CD14-positive monocyte (primary cell): ENCODE results near the gene CASP9. TPM values are rescaled to one million over a fixed set of nuclear protein-coding genes. Genes with fewer than 3 reads are reported as not detected.
A peak's percentile ranks its signal among the peaks of the same experiment; 100 is the strongest.

Source experiments
- DNase-seq, 3 donors: peaks; one replicate each; pipeline ENCODE4 v3.0.0-alpha.2; 2011 to 2022
- H2AFZ ChIP-seq: 2 replicates; pipeline ENCODE4 v1.6.0; 2012; ENCODE audit warnings: mild to moderate bottlenecking, low read depth, low read length, inconsistent platforms; ENCODE audit not compliant: insufficient read depth, poor library complexity, severe bottlenecking
- H3K27ac ChIP-seq, 2 donors: 1 replicate in 1 of 2; 2 replicates in 1 of 2; pipeline ENCODE4 v1.5.1; 2012 to 2013; ENCODE audit warnings: low read length in 2 of 2, control low read depth in 1 of 2, inconsistent platforms in 1 of 2, low read depth in 1 of 2, mild to moderate bottlenecking in 1 of 2
- H3K27me3 ChIP-seq, 2 donors: one replicate each; pipeline versions ENCODE4 v1.6.0 to v1.6.1; 2011 to 2013; ENCODE audit warnings: low read length in 2 of 2; ENCODE audit not compliant: control insufficient read depth in 2 of 2, insufficient read depth in 2 of 2
- H3K36me3 ChIP-seq, 2 donors: replicated peaks in 1 of 2; 1 replicate in 1 of 2; 2 replicates in 1 of 2; pipeline versions ENCODE4 v1.5.1 to v1.6.1; 2012 to 2013; ENCODE audit warnings: low read length in 2 of 2, control low read depth in 1 of 2, inconsistent platforms in 1 of 2, mild to moderate bottlenecking in 1 of 2; ENCODE audit not compliant: insufficient read depth in 2 of 2, control insufficient read depth in 1 of 2
- H3K4me1 ChIP-seq, 2 donors: 1 replicate in 1 of 2; 2 replicates in 1 of 2; pipeline versions ENCODE4 v1.5.1 to v1.6.1; 2012 to 2013; ENCODE audit warnings: low read length in 2 of 2, control low read depth in 1 of 2, inconsistent platforms in 1 of 2, mild to moderate bottlenecking in 1 of 2, moderate library complexity in 1 of 2; ENCODE audit not compliant: insufficient read depth in 2 of 2, control insufficient read depth in 1 of 2
- H3K4me2 ChIP-seq: replicated peaks from 2 replicates; pipeline ENCODE3; 2012; ENCODE audit warnings: low read length, moderate library complexity, mild to moderate bottlenecking; ENCODE audit not compliant: poor library complexity, severe bottlenecking; ENCODE audit errors: extremely low read depth
- H3K4me3 ChIP-seq, 3 experiments: fragments of 200-600 bp in 1 of 3; sonication (generic) in 1 of 3; replicated peaks in 1 of 3; 1 replicate in 2 of 3; 2 replicates in 1 of 3; pipeline ENCODE4 v1.5.1; 2011 to 2013; ENCODE audit warnings: low read length in 3 of 3, mild to moderate bottlenecking in 3 of 3, control low read depth in 2 of 3, low read depth in 2 of 3, inconsistent platforms in 1 of 3, moderate library complexity in 1 of 3
- H3K79me2 ChIP-seq: 2 replicates; pipeline ENCODE4 v1.6.0; 2012; ENCODE audit warnings: mild to moderate bottlenecking, control low read depth, inconsistent platforms, low read length, moderate library complexity; ENCODE audit not compliant: insufficient read depth
- H3K9ac ChIP-seq: 2 replicates; pipeline ENCODE4 v1.6.0; 2017; ENCODE audit warnings: low read length, mild to moderate bottlenecking; ENCODE audit not compliant: insufficient read depth, poor library complexity, severe bottlenecking
- H3K9me3 ChIP-seq, 2 donors: replicated peaks in 1 of 2; 1 replicate in 1 of 2; 2 replicates in 1 of 2; pipeline versions ENCODE4 v1.5.1 to v1.6.1; 2012 to 2013; ENCODE audit warnings: low read length in 2 of 2, control low read depth in 1 of 2; ENCODE audit not compliant: control insufficient read depth in 1 of 2, insufficient read depth in 1 of 2
- H4K20me1 ChIP-seq: 2 replicates; pipeline ENCODE4 v1.6.0; 2012; ENCODE audit warnings: mild to moderate bottlenecking, low read length, control low read depth, moderate library complexity; ENCODE audit not compliant: insufficient read depth
- H3K27ac Mint-ChIP-seq, 7 donors: one replicate each; pipeline ENCODE4 v1.8.0; 2020; ENCODE audit warnings: mild to moderate bottlenecking in 7 of 7, mixed read lengths in 7 of 7, moderate library complexity in 6 of 7, inconsistent platforms in 2 of 7
- H3K27me3 Mint-ChIP-seq, 3 donors: one replicate each; pipeline ENCODE4 v1.8.0; 2021 to 2022; ENCODE audit warnings: low read depth in 3 of 3, mild to moderate bottlenecking in 3 of 3, mixed read lengths in 3 of 3, moderate library complexity in 3 of 3, inconsistent platforms in 1 of 3
- H3K36me3 Mint-ChIP-seq, 2 donors: one replicate each; pipeline ENCODE4 v1.8.0; 2020; ENCODE audit warnings: mixed read lengths in 2 of 2, inconsistent platforms in 1 of 2, mild to moderate bottlenecking in 1 of 2
- H3K4me1 Mint-ChIP-seq: one replicate; pipeline ENCODE4 v1.8.0; 2020; ENCODE audit warnings: mild to moderate bottlenecking, mixed read lengths
- H3K4me3 Mint-ChIP-seq, 2 donors: one replicate each; pipeline ENCODE4 v1.8.0; 2020; ENCODE audit warnings: mild to moderate bottlenecking in 2 of 2, mixed read lengths in 2 of 2, moderate library complexity in 1 of 2
- H3K9me3 Mint-ChIP-seq, 7 donors: one replicate each; pipeline ENCODE4 v1.8.0; 2020 to 2022; ENCODE audit warnings: mixed read lengths in 7 of 7, mild to moderate bottlenecking in 6 of 7, moderate library complexity in 6 of 7, inconsistent platforms in 2 of 7
- WGBS: methylation state at CpG from one replicate; pipeline ENCODE4 v1.1.5; 2013; ENCODE audit warnings: missing lambda C conversion rate; ENCODE audit not compliant: insufficient coverage; 5-methylcytosine and 5-hydroxymethylcytosine counted together
- intact Hi-C, 2 donors: fragments of 100-400 bp; cut with micrococcal nuclease; formaldehyde crosslinking; loops; one replicate each; pipeline versions ENCODE4 v1.15.0 to v1.15.1; 2023
- polyA plus RNA-seq, 3 donors: library from polyadenylated mRNA; depleted of rRNA in 1 of 3; unstranded in 2 of 3; stranded (reverse) in 1 of 3; fragments of 300-500 nt in 2 of 3; fragments of >200 nt in 1 of 3; fragmentation: Illumina TruSeq in 2 of 3; gene quantifications; 1 replicate in 2 of 3; 2 replicates in 1 of 3; pipeline ENCODE4 v1.2.3, GENCODE V29; 2012 to 2021
- TF ChIP-seq, protein P1 (sequence below): fragments of 200-600 bp; IDR thresholded peaks from one replicate; pipeline ENCODE4 v1.8.0; 2022; ENCODE audit warnings: antibody characterized with exemption, mild to moderate bottlenecking

The CASP9 gene
- polyA plus RNA-seq, 3 donors, result 15.1 to 21.5 (median 21.0) TPM

DNA sequence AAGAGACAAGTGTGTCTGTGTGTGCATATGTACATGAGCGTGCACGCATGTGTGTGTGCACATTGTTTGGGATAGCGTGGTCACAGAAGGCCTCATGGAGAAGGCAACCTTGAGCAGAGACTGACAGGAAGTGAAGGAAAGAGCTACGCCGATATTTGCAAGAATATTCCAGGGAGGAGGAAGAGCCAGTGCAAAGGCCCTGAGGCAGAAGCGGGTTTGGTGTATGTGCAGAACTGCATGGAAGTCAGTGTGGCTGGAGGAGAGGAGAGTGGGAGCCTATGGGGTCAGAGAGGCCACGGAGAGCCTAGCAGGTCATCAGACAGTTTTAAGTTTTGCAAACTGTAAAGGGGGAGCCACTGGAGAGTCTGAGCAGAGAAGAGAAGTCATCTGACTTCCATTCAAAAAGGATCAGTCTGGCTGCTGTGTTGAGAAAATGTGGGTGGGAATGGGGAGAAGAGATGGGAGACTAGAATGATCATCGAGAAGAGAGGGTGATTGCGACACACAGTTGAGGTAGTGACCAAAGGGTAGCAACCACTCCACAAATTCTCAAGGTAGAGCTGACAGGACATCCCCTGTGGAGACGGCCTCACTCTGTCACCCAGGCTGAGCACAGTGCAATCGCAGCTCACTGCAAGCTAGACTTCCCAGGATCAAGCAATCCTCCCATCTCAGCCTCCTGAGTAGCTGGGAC lies 44.2 kb downstream of the CASP9 start:
- no peaks in the 10 kb centered on the region for H3K36me3 ChIP-seq
- H3K9ac ChIP-seq, result no peak overlapping the region
- intact Hi-C loops, result no loop called here
- H3K4me1 ChIP-seq, result no peaks in the 10 kb centered on the region
- H2AFZ ChIP-seq, result no peak overlapping the region
- TF ChIP-seq, protein P1, sequence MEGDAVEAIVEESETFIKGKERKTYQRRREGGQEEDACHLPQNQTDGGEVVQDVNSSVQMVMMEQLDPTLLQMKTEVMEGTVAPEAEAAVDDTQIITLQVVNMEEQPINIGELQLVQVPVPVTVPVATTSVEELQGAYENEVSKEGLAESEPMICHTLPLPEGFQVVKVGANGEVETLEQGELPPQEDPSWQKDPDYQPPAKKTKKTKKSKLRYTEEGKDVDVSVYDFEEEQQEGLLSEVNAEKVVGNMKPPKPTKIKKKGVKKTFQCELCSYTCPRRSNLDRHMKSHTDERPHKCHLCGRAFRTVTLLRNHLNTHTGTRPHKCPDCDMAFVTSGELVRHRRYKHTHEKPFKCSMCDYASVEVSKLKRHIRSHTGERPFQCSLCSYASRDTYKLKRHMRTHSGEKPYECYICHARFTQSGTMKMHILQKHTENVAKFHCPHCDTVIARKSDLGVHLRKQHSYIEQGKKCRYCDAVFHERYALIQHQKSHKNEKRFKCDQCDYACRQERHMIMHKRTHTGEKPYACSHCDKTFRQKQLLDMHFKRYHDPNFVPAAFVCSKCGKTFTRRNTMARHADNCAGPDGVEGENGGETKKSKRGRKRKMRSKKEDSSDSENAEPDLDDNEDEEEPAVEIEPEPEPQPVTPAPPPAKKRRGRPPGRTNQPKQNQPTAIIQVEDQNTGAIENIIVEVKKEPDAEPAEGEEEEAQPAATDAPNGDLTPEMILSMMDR, result no peak
- 95% methylated on average over 8 of the region's 11 CpGs for WGBS
- H3K9me3 Mint-ChIP-seq, result peaks cover 0 to 4% (median 0%) of the 10 kb centered on the region in 7 donors
- H3K4me3 ChIP-seq, result no peak overlapping the region
- H3K79me2 ChIP-seq, result no peaks in the 10 kb centered on the region
- no peak for DNase-seq
- H3K27me3 ChIP-seq, result no peaks in the 10 kb centered on the region
- H3K4me3 Mint-ChIP-seq, result no peak overlapping the region
- peaks cover 0 to 4% (median 1%) of the 10 kb centered on the region in 3 donors for H3K27me3 Mint-ChIP-seq
- H3K27ac ChIP-seq, result no peak overlapping the region
- H4K20me1 ChIP-seq, result no peaks in the 10 kb centered on the region
- H3K4me2 ChIP-seq, result no peak overlapping the region
- H3K9me3 ChIP-seq, result no peaks in the 10 kb centered on the region
- peak overlapping the region in 2 of 7 donors; percentile 56 to 58 for H3K27ac Mint-ChIP-seq
- no peaks in the 10 kb centered on the region for H3K36me3 Mint-ChIP-seq
- H3K4me1 Mint-ChIP-seq, result peaks cover 2% of the 10 kb centered on the region

DNA sequence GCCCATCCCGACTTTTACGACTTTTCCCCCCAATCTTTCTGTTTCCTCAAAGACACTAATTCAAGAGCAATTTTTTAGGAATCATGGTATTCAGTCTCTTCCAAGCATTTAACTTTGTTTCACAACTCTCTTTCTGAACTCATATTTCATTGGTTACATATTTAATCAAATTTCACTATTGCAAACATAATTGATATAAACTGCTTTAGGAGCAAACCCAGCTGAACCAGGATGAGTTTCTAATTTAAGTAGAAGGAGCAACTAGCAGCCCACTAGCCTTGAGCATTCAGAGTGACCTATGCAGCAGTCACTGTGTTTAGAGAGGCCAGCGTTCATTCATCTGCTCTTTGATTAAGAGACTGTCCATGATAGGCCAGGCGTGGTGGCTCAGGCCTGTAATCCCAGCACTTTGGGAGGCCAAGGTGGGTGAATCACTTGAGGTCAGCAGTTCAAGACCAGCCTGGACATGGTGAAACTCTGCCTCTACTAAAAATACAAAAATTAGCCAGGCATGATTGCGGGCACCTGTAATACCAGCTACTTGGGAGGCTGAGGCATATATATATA lies 46.3 kb downstream of the CASP9 start:
- Histone ChIP-seq H3K27ac (no peak overlapping the region), H3K4me2 (no peak overlapping the region), H3K4me1 (no peaks in the 10 kb centered on the region), H3K4me3 (no peak overlapping the region), H3K9ac (no peak overlapping the region), H3K9me3 (no peaks in the 10 kb centered on the region), H4K20me1 (no peaks in the 10 kb centered on the region), H3K36me3 (no peaks in the 10 kb centered on the region), H3K79me2 (no peaks in the 10 kb centered on the region), H3K27me3 (no peaks in the 10 kb centered on the region), H2AFZ (no peak overlapping the region)
- H3K4me1 Mint-ChIP-seq, result peaks cover 2% of the 10 kb centered on the region
- 96% methylated on average over 4 of the region's 5 CpGs for WGBS
- no peak for DNase-seq
- H3K27ac Mint-ChIP-seq, result no peak overlapping the region
- no peaks in the 10 kb centered on the region for H3K36me3 Mint-ChIP-seq
- H3K9me3 Mint-ChIP-seq, result peaks cover 0 to 4% (median 0%) of the 10 kb centered on the region in 7 donors
- H3K4me3 Mint-ChIP-seq, result no peak overlapping the region
- H3K27me3 Mint-ChIP-seq, result peaks cover 0 to 4% (median 1%) of the 10 kb centered on the region in 3 donors
- intact Hi-C loops, result no loop called here
- TF ChIP-seq, protein P1, result no peak
